WTC11 (cell line): ENCODE data around the gene GRM5. TPM values are rescaled to one million over a fixed set of nuclear protein-coding genes. Genes with fewer than 3 reads are reported as not detected.
A peak's percentile ranks its signal among the peaks of the same experiment; 100 is the strongest.
"Not testable (repeated sequence)": the region's sequence is repeated elsewhere in the genome, so short reads cannot be mapped to it uniquely, and the experiment has no call there.

ENCODE experiments used
- ATAC-seq: fragments of 200-7000 bp; cut with Tn5 transposase; 2 replicates; pipeline ENCODE4 v1.10.0; 2021; ENCODE audit warnings: mild to moderate bottlenecking, moderate library complexity
- CTCF ChIA-PET: fragments of 300-600 bp; sonication (Branson Sonifier 250); formaldehyde crosslinking; loops from one replicate; lab custom pipeline; 2021; ENCODE audit warnings: antibody characterized with exemption; lab: Charles Lee
- POLR2A ChIA-PET: fragments of 350-600 bp; sonication (Branson Sonifier 250); formaldehyde crosslinking; loops from one replicate; lab custom pipeline; 2021; ENCODE audit warnings: antibody characterized with exemption; lab: Charles Lee
- DNase-seq: peaks from one replicate; pipeline ENCODE4 v3.0.0; 2021; ENCODE audit warnings: low spot score
- H3K27ac Mint-ChIP-seq: 2 replicates; pipeline ENCODE4 v1.8.0; 2021; ENCODE audit warnings: mixed read lengths
- H3K27me3 Mint-ChIP-seq: 2 replicates; pipeline ENCODE4 v1.8.0; 2021; ENCODE audit warnings: low read depth, mild to moderate bottlenecking, moderate library complexity, mixed read lengths
- H3K36me3 Mint-ChIP-seq: 2 replicates; pipeline ENCODE4 v1.8.0; 2021; ENCODE audit warnings: mixed read lengths
- H3K4me1 Mint-ChIP-seq: 2 replicates; pipeline ENCODE4 v1.8.0; 2022; ENCODE audit warnings: mixed read lengths
- H3K4me3 Mint-ChIP-seq: 2 replicates; pipeline ENCODE4 v1.8.0; 2021; ENCODE audit warnings: mild to moderate bottlenecking, moderate library complexity, mixed read lengths
- H3K9me3 Mint-ChIP-seq: 2 replicates; pipeline ENCODE4 v1.8.0; 2021; ENCODE audit warnings: mixed read lengths
- AR ChIP-seq: fragments of 250-450 bp; sonication (Bioruptor Pico); IDR thresholded peaks from 2 replicates; pipeline ENCODE4 v1.9.0; 2021; ENCODE audit warnings: mild to moderate bottlenecking
- CBFB ChIP-seq: sonication (generic); formaldehyde crosslinking; IDR thresholded peaks from 2 replicates; pipeline ENCODE4 v1.8.1; 2022; ENCODE audit warnings: mild to moderate bottlenecking, low read depth, missing genetic modification reagents
- ESRRA ChIP-seq: sonication (generic); formaldehyde crosslinking; IDR thresholded peaks from 2 replicates; pipeline ENCODE4 v1.8.1; 2022; ENCODE audit warnings: mild to moderate bottlenecking, missing genetic modification reagents, borderline replicate concordance
- HMGXB4 ChIP-seq: sonication (generic); formaldehyde crosslinking; IDR thresholded peaks from 2 replicates; pipeline ENCODE4 v1.8.1; 2023; ENCODE audit warnings: mild to moderate bottlenecking, moderate library complexity, missing genetic modification reagents
- IRF1 ChIP-seq: sonication (generic); formaldehyde crosslinking; IDR thresholded peaks from 2 replicates; pipeline ENCODE4 v1.8.0; 2023; ENCODE audit warnings: missing genetic modification reagents
- JAZF1 ChIP-seq: fragments of 250-450 bp; sonication (Bioruptor Pico); IDR thresholded peaks from 2 replicates; pipeline ENCODE4 v1.9.0; 2021; ENCODE audit warnings: moderate library complexity, mild to moderate bottlenecking, inconsistent platforms
- NR1H2 ChIP-seq: sonication (generic); formaldehyde crosslinking; IDR thresholded peaks from 2 replicates; pipeline ENCODE4 v1.9.0; 2021; ENCODE audit warnings: mild to moderate bottlenecking, moderate library complexity, missing genetic modification reagents
- PRRX2 ChIP-seq: fragments of 250-450 bp; sonication (Bioruptor Pico); IDR thresholded peaks from 2 replicates; pipeline ENCODE4 v1.8.0; 2021; ENCODE audit warnings: mild to moderate bottlenecking
- ZBTB43 ChIP-seq: sonication (generic); formaldehyde crosslinking; IDR thresholded peaks from 2 replicates; pipeline ENCODE4 v1.8.1; 2023; ENCODE audit warnings: mild to moderate bottlenecking, missing genetic modification reagents
- ZNF121 ChIP-seq: sonication (generic); formaldehyde crosslinking; IDR thresholded peaks from 2 replicates; pipeline ENCODE4 v1.8.0; 2023; ENCODE audit warnings: missing genetic modification reagents
- ZNF232 ChIP-seq: sonication (generic); formaldehyde crosslinking; IDR thresholded peaks from 2 replicates; pipeline ENCODE4 v1.8.0; 2022; ENCODE audit warnings: mild to moderate bottlenecking, missing genetic modification reagents
- ZNF317 ChIP-seq: sonication (generic); formaldehyde crosslinking; IDR thresholded peaks from 2 replicates; pipeline ENCODE4 v1.8.1; 2023; ENCODE audit warnings: low read depth, mild to moderate bottlenecking, moderate library complexity, missing genetic modification reagents, borderline replicate concordance
- ZNF512 ChIP-seq: sonication (generic); formaldehyde crosslinking; IDR thresholded peaks from 2 replicates; pipeline ENCODE4 v1.8.1; 2022; ENCODE audit warnings: missing genetic modification reagents, borderline replicate concordance
- total RNA-seq: library from RNA; stranded (reverse); gene quantifications from 3 replicates; pipeline ENCODE4 v1.2.3, GENCODE V29; 2021

GRM5 gene
- total RNA-seq, 1 experiment from 2014 or later = 0.13 TPM

- POLR2A ChIA-PET = no interaction called here
These were observed 114.8 kb downstream of the GRM5 start for GRCh38 chr11:88950975-88951374.

GRCh38 chr11:88948908-88949307 lies 116.9 kb downstream of the GRM5 start:
- H3K4me3 Mint-ChIP-seq, H3K27ac Mint-ChIP-seq, DNase-seq, H3K27me3 Mint-ChIP-seq, CTCF ChIA-PET, H3K9me3 Mint-ChIP-seq, ATAC-seq, H3K36me3 Mint-ChIP-seq: not testable (repeated sequence)
- peaks cover 17% of the 10 kb centered on the region for H3K4me1 Mint-ChIP-seq
- POLR2A ChIA-PET = interaction anchor here (0.6 kb wide), 1 partner anchor 540 kb away, joined by 3 read pairs; no protein-coding TSS in a partner anchor

More at GRCh38 chr11:88950975-88951374, 114.8 kb downstream of the GRM5 start:
- no peak for TF ChIP-seq ZNF121 (CRISPR knock-in tag)
- no peaks in the 10 kb centered on the region for H3K27me3 Mint-ChIP-seq
- ATAC-seq = no peak
- no peak for DNase-seq
- CTCF ChIA-PET = no interaction called here
- peaks cover 10% of the 10 kb centered on the region for H3K4me1 Mint-ChIP-seq
- no peak overlapping the region for H3K27ac Mint-ChIP-seq
- H3K9me3 Mint-ChIP-seq = no peaks in the 10 kb centered on the region
- H3K4me3 Mint-ChIP-seq = no peak overlapping the region
- H3K36me3 Mint-ChIP-seq = no peaks in the 10 kb centered on the region

GRCh38 chr11:88947843-88948572 lies 117.8 kb downstream of the GRM5 start:
- H3K27ac Mint-ChIP-seq, DNase-seq, POLR2A ChIA-PET, CTCF ChIA-PET, H3K4me3 Mint-ChIP-seq, H3K9me3 Mint-ChIP-seq, H3K27me3 Mint-ChIP-seq, H3K36me3 Mint-ChIP-seq: not testable (repeated sequence)
- ATAC-seq = peak; percentile 86
- H3K4me1 Mint-ChIP-seq = peaks cover 17% of the 10 kb centered on the region

GRCh38 chr11:88929665-88930064 lies 136.1 kb downstream of the GRM5 start:
- H3K27me3 Mint-ChIP-seq, H3K36me3 Mint-ChIP-seq, H3K4me3 Mint-ChIP-seq, H3K9me3 Mint-ChIP-seq, DNase-seq, H3K27ac Mint-ChIP-seq, ATAC-seq, CTCF ChIA-PET, H3K4me1 Mint-ChIP-seq: not testable (repeated sequence)
- POLR2A ChIA-PET = interaction anchor here (0.7 kb wide), 1 partner anchor 396 kb away, joined by 6 read pairs; no protein-coding TSS in a partner anchor

GRCh38 chr11:88917065-88917464 lies 148.7 kb downstream of the GRM5 start:
- POLR2A ChIA-PET, H3K9me3 Mint-ChIP-seq, CTCF ChIA-PET: not testable (repeated sequence)

GRCh38 chr11:88909500-88909899 lies 156.3 kb downstream of the GRM5 start:
- POLR2A ChIA-PET = no interaction called here
- H3K36me3 Mint-ChIP-seq = no peaks in the 10 kb centered on the region
- DNase-seq (no peak), ATAC-seq (no peak)
- peaks cover 3% of the 10 kb centered on the region; the same call in 1 of the 2 replicates for H3K4me1 Mint-ChIP-seq
- CTCF ChIA-PET = no interaction called here
- H3K27me3 Mint-ChIP-seq = no peaks in the 10 kb centered on the region
- H3K4me3 Mint-ChIP-seq = no peak overlapping the region
- no peaks in the 10 kb centered on the region; the same call in 1 of the 2 replicates for H3K9me3 Mint-ChIP-seq
- H3K27ac Mint-ChIP-seq = no peak overlapping the region
- TF ChIP-seq HMGXB4 (CRISPR knock-in tag) = no peak
- TF ChIP-seq AR (CRISPR knock-in tag) = no peak
- no peak for TF ChIP-seq ZNF512 (CRISPR knock-in tag)
- TF ChIP-seq PRRX2 (CRISPR knock-in tag) = no peak
- no peak for TF ChIP-seq IRF1 (CRISPR knock-in tag)
- no peak for TF ChIP-seq ESRRA (CRISPR knock-in tag)
- TF ChIP-seq JAZF1 (CRISPR knock-in tag) = no peak
- no peak for TF ChIP-seq ZBTB43 (CRISPR knock-in tag)
- TF ChIP-seq ZNF317 (CRISPR knock-in tag) = no peak
- TF ChIP-seq ZNF232 (CRISPR knock-in tag) = no peak
- TF ChIP-seq NR1H2 = no peak
- TF ChIP-seq CBFB (CRISPR knock-in tag) = no peak

More at GRCh38 chr11:88917065-88917464, 148.7 kb downstream of the GRM5 start:
- not testable (repeated sequence) for DNase-seq, H3K27ac Mint-ChIP-seq, H3K4me1 Mint-ChIP-seq, H3K36me3 Mint-ChIP-seq, H3K4me3 Mint-ChIP-seq, ATAC-seq, H3K27me3 Mint-ChIP-seq
